ENCODE results near the gene PDE4D.
"Not testable (repeated sequence)": the region's sequence is repeated elsewhere in the genome, so short reads cannot be mapped to it uniquely, and the experiment has no call there.

PDE4D gene

DNA sequence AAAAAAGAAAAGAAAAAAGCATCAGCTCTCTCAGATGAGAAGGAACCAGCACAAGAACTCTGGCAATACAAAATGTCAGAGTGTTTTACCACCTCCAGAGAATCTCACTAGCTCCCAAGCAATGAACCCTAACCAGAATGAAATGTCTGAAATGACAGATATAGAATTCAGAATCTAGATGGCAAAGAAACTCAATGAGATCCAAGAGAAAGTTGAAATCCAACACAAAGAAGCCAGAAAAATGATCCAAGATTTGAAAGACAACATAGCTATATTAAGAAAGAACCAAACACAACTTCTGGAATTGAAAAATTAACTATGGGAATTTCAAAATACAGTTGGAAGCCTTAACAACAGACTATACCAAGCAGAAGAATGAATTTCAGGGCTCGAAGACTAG lies 396.3 kb downstream of the PDE4D start:
- no peak for DNase-seq

DNA sequence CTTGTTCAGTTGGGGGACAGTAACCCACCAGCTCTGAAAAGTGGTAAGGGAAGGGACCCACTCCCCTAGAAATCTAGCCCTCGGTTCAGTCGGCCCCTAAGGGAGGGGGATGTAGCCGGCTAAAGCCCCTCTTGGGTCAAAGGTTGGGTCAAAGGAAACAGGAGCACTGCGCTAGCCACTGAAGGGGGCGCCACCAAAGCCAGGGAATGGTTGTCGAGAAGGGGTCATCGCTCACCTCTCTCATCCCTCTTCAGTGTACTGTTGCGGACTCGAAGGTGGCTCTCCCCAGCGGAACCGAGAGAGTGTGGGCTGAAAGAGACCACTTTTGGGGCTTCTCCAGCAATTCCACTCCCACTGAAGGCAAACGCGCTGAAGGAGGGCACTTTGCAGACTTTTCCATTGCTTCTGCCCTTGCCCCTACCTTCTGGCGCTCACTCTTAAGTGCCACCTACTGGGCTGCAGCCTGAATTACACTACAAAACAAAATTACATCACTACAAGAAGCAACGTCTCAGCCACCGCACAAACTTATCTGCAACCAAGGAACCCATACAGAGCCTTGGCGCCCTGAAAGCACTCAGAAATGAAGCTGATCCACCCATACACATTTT lies 396.9 kb downstream of the PDE4D start:
- no peak for DNase-seq

DNA sequence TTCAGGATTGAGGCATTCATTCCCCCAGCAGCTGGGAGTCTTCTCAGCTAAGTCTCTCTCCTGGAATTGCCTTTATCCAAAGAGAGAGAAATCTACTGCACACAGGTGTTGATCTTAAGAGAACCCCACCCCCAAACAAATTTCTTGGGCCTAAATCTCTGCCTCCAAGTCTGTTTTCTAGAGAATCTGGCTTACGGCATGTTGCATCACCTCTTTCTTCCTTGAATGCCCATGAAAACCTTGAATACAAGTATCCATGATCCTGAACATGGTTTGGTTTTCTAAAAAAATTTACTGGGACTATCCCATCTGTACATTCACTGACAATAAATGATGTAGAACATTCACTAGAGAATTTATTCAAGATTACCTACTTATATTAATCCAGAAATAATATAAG lies 401.6 kb downstream of the PDE4D start:
- no peak for DNase-seq

DNA sequence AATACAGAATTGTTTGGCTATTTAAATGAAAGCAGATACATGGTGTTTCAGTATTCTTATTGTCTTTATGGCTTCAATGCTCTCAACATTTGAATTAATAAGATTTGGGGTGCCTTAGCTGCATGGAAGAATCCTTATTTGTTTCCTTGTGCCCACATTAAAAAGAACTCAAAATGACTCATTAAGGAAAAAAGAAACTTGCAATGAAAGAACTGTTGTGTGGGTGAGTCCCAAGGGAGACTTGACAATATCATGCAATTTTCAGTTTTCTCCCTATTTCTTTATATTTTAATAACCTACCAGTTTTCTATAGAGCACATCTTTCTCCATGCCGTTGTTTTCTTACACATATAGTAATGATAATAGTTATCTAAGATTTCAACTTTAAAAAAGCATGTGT lies 404.0 kb downstream of the PDE4D start:
- DNase-seq = no peak

DNA sequence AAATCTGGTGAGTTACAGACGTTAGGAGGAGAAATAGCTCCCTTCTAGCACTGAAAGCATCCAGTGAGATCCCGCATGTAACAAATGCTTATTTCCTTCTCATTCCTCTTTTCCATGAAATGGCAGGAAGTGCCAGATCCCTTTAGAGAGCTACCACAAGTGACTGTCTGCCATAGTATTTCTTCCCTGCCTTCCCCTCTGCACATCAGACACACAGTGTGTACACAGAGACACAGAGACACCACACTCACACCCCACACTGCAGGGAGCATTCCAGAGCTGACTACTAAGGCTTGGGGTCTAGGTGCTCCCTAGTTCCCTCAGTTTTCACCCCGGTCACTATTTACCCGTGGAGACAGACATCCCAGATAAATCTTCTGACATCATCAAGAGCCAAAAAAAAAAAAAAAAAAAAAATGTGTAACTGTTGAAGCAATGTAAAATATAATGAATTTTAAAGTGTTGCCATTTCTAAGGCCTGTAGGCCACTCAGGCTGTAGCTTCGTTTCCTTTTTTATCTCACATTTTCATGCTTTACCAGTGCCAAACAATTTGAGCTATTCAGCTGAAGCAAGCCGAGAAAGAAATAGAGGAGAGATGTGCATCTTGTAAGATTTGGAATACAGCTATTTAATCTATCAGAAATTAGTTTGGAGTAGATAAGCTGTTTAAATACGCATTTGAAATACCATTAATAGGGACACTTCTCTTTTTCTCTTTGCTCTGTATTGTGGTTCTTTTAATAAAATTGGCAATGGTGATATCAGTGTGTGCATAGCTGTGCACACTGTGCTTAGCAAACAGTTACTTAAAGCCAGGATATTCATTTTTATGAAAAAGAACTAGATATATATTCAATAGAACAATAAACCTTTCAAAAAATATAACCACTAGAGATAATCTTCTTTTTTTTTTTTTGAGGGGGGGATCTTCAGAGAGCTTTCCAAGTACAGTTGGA lies 405.5 kb downstream of the PDE4D start:
- DNase-seq = no peak

DNA sequence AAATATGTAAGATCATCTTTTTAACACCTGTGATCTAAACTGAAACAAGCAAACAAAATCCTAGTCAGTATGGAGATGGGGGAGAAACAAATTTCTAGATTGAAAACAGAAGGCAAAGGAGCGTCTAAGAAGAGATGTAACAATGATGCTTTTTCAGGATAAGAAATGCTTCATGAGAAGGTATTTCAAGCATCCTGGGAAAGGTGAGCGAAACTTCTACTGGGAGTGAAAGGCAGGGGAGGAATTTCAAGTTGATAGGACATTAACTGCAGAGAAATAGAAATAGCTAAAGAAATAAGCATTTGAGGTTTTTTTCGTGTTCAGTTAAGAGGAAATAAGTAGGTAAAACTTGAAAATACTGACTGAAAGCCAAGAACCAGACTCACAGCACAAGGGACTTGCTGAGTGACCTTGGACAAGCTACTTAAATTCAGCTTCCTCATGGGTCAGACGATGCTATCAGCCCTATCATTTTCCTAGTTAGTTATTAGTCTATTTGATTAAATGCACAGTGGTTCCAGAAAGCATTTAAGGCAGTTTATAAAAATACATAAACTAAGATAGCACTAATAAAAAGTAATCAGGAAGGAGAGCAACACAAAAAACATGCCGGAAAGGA lies 406.3 kb downstream of the PDE4D start:
- no peak for DNase-seq

DNA sequence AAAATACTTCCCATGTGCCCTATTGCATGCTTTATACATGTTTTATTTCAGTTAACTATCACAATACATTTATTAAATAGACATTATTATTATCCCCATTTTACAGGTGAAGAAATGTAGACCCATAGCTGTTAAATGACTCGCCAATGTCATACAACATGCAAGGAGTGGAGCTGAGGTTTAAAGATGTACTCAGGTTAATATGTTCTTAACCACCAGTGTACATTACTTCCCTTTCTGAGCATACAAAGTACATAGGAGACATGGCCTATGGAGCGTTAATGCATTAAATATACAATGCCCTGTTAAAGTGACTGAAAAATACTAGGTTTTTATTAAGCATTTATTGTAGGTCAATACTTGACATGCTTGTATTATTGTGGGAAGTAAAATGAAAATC lies 407.0 kb downstream of the PDE4D start:
- DNase-seq = no peak

DNA sequence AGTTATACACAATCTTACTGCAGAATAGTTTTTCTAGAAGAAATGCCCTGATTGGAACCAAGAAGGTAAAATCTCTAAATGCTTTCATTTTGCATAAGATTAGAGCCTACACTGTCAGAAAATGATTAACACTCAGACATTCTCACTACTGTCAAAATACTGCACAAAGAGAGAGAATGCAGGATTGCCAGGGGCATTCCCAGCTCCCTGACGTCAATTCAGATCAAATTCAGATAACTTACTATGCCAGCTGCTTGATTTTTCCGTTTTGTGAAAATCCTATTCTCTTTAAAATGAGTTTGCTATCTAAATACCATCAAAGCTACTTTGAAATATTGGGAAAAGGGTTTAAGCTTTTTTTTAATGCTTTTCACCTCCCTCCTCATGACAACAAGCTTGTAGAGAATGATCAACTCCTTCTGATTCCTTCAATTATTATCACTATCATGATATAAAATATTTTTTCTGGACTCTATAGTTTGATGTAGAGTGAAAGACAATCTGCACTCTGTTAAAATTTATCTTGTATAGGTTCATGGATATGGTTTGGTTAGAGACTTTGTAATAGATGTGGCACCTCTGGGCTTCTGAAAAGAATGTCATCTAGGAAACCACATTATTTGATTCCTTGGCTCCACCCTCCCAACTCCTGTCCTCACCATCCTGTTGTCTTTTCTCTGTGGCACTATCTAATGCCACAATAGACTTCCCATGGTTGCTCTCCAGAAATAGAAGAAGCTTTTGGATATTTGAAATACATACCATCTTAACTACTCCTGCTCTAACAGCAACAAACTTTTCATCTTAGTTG lies 407.7 kb downstream of the PDE4D start:
- DNase-seq = no peak

DNA sequence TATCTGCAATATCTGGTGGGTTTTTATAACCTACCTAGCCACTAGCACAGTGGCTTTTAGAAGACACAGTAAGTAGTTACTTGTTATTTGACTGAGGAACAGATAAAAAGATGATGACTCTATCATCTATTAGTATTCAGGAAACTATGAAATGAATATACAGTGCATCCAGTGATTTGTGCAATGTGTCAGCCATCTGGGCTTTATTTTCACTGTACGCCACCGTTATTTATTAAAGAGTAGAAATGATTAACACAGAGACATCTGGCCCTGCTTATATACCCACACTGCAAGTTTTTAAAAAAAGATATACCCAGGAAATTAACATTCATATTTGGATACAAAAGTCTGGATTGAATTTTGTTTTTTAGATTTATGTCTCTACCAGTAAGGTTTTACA lies 408.4 kb downstream of the PDE4D start:
- no peak for DNase-seq

DNA sequence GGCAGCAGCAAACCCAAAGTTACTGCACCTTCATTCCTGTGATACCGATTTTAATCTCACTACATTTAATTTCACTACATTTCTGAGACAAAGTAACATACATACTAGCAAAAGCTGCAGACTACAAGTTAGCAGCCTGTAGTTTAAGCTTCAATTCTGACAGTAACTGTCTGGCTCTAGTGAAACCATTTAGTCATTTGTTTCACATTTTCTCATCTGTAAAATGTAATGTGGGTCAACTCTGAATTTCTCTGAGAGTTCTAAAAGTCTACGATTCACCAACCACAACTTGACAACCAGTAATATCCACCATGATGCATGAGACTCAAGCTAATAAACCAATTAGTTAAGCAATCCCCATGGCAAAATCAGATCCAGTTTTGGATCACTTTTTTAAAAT lies 408.9 kb downstream of the PDE4D start:
- no peak for DNase-seq

DNA sequence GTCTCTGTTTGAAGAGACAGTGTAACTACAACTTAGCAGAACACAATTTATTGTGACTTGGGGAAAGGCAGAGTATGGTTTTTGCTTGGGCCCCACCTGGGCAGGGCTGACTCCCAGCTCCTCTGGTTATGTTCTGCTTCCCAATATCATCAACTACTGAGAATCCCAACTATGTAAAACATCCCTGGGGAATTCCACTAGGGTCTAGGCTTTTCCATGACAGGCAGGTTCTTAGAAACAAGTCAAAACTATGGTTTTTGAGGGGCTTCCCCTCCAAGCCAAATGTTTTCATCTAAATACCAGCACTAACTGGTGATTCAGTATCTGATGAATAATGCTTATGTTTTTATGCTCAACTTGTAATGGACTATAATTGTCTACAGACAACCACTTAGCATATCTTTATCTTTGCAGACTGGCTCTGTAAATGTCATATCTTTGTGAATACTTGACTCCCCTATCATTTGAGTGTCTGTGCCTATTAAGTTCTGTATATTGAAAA lies 409.5 kb downstream of the PDE4D start:
- no peak for DNase-seq

DNA sequence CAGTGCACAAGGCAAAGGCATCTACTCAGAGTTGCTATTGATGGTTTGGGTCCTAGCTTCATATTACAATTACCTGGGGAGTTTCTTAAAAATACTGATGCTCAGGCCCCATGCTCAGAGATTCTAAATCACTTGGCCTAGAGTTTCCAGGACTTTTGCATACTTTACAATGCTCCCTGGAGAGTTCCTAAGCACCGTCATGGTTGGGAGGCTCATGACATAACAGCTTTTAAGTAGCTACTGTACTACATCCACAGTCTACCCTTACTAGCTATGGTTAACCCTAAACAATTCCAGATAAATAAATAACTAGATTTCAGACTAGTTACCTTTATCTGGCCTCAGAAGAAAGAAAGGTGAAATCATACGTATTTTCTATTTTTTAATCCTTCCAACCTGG lies 414.4 kb downstream of the PDE4D start:
- no peak for DNase-seq

DNA sequence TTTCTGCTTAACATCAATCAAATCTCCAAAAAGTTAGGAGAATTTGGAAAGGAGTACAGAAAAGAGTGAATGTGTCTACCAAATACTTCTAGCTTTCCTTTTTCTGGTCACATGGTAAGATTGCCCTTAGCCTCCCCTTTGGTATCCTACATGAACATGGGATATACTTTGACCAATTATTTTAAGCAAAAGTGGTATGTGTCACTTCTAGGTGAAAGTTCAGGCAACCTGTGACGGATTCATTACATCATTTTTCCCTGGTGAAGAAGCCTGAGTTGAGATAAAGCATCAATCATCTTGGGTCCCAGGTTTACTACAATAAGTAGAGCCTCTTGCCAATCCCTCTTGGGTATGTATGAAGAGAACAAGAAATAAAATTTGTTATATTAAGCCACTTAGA lies 419.2 kb downstream of the PDE4D start:
- no peak for DNase-seq

DNA sequence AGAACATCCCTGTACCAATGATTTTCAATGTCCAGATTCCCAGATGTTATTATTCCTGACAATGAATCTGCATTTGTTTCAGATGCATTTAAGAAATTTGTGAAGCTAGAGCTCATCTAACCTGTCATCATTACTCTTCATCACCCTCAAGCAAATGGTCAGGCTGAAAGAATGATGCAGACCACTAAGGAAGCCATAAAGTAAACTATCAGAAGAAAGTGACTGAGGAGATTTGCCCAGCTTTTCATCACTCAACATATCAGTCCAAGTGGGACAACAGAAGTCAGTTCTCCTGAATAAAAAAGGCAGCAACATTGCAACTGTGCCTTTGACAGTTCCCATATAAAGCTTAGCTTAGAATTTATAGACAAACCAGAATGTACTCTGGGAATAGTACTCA lies 419.9 kb downstream of the PDE4D start:
- DNase-seq = peak; percentile 34

DNA sequence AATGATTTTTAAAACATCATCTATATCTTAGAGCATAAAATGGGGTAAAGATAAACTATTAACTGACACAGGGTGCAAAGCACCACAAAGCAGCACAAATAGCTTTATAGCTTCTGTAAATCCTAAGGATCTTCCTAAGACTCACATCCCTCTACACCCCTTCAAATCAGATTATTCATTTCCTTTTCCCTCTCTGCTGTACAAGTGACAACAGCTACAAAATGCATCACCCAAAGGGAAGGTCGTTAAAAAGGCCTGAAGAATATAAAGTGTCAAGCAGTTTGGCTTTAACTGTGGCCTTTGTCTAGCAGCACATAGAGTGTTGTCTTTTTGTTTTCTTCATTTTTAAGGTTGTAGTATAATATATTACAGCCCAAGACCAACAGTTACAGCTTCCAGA lies 422.1 kb downstream of the PDE4D start:
- no peak for DNase-seq

DNA sequence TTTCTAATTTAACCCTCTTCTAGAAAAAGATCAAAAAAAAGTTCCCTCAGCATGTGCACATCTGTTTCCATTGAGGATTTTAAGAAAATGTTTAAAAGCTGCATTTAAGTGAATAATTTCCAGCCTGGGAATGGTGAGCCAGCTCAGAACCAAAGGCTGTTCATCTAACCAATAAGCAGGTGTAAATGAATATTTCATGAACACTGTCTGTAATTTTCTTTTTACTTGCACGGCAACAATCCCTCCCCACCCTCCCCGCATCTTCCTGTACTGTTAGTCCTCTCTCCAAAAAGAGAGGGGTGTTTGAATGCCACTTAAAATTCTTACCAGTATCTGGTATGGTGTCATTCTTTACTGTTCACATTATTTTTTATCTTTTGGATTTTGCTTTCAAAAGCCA lies 425.6 kb downstream of the PDE4D start:
- DNase-seq = no peak

DNA sequence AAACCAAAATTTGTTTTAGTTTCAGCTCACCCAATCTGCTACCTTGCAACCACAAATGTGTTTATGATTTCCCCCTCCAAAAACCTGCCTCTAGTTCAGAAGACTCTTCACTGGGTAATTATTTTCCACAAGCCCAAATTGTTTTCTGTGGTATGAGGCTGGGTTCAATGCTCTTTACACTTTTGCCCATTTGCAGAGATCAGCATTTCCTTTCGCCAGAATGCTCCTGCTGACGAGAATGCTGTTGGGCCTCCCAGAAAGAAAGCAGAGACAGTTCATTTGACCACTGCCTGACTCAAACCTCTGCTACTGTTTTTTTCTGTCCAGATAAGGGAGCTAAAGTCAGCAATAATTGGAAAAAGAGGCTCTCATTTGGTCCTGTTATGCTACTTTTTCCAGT lies 427.3 kb downstream of the PDE4D start:
- DNase-seq = no peak

DNA sequence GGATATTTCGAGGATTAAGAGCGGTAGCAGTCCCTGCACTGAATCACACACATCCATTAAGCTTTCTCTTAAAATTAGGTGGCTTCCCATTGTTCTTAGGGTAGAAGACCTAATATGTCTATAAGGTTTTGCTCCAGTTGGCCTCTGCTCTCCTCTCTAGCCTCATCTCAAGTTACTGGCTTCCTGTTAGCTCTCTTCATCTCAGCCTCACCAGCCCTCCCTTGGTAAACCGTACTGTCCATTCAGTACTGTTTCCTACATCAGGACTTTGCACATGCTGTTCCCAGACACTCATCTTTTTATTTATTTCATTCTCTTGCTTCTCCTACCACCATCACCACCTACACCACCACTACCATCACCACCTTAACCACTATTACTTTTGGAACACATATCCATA lies 428.6 kb downstream of the PDE4D start:
- DNase-seq = no peak

DNA sequence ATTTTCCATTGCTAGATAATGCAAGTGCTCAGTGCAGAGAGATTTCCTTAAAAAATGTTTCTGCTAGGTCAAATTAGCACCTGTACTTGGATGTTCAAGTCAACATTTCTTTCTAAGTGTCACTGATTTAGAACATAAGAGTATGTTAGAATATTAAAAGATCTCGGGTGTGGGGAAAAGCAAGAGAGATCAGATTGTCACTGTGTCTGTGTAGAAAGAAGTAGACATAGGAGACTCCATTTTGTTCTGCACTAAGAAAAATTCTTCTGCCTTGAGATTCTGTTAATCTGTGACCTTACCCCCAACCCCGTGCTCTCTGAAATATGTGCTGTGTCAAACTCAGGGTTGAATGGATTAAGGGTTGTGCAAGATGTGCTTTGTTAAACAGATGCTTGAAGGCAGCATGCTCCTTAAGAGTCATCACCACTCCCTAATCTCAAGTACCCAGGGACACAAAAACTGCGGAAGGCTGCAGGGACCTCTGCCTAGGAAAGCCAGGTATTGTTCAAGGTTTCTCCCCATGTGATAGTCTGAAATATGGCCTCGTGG lies 429.8 kb downstream of the PDE4D start:
- DNase-seq = not testable (repeated sequence)

DNA sequence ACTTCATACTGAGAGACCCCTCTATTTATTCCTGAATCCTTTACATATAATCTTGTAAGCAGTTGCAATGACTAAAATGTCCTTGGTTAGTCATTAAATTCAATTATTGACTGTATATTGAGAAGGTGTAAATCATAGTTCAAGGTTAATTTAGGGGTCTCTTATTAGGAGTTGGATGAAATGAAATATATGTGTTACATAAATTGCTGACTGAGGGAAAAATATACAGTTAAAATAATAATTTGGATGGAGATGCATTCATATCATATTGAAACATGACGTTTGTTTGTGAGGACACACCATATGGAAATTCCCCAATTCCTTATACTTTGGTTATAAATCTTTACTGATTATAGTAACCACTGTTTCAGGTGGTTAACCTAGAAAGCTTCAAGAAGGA lies 430.6 kb downstream of the PDE4D start:
- DNase-seq = no peak

DNA sequence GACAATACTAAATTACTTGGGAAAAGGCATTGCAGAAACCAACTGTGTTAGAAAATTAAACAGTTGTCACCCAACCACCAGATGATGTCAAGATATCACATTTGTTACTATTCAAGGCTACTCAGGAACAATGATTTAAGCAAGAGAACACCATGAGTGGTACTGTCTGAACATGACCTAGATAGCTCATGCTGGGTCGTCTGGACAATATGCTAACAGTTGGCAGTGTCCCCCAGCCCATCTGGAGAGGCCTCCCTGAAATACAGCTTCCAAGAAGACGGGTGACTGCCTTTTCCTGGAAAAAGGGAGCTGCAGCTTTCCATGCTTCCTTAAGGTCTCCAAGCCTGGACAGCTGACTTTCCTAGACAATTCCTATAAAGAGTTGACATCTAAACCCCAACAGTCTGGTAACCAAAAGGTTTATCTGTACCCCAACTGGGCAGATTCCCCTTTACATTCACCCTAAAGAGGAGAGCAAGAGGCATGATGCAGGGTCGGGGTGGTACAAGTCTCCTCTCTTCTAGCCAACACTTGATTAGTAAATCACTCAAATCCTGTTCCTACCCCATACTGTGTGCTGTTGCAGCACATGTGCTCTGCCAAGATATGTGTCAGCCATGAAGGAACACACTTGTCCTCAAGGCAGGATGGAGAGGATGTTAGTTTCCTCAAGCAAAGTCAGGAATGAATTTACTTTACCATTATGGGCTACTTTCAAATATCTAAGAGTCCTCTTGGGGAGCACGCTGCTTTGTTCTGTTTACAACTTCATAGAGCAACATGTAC lies 433.0 kb downstream of the PDE4D start:
- DNase-seq = peak; percentile 50

Data from retina (tissue), 1 donor.